ENCODE results near the gene LBHD2.

The LBHD2 gene

GRCh38 chr14:103137689-103138300 lies 53.8 kb downstream of the LBHD2 start:
- H3K27me3 ChIP-seq (ENCODE audit: control insufficient read depth in 3 of 3, insufficient read depth in 3 of 3, low read depth in 1 of 3, low read length in 3 of 3), result peaks cover 0 to 64% (median 9%) of the 10 kb centered on the region in 3 experiments
- H3K18ac ChIP-seq (ENCODE audit: low read length), result peak overlapping the region; percentile 90
- DNase-seq (ENCODE audit: low spot score), result no peak
- H2BK12ac ChIP-seq (ENCODE audit: low read length), result peak overlapping the region; percentile 89
- H3K79me1 ChIP-seq (ENCODE audit: low read depth, low read length), result no peaks in the 10 kb centered on the region
- no peak overlapping the region for H4K91ac ChIP-seq (ENCODE audit: low read depth, low read length, poor library complexity)
- H2AK5ac ChIP-seq (ENCODE audit: low read depth, low read length), result peak overlapping the region; percentile 82
- peak overlapping the region; percentile 86 for H4K8ac ChIP-seq (ENCODE audit: low read depth, low read length)
- peak overlapping the region; percentile 48 for H2BK120ac ChIP-seq (ENCODE audit: low read depth, low read length)
- peaks cover 0 to 9% of the 10 kb centered on the region in 2 donors for H3K36me3 ChIP-seq (replicated peaks in 1 of 2; ENCODE audit: control insufficient read depth in 2 of 2, insufficient read depth in 2 of 2, low read length in 2 of 2)
- no peak overlapping the region for H3K4me3 ChIP-seq (ENCODE audit: low read length in 2 of 2)
- peak overlapping the region; percentile 45 for H2BK5ac ChIP-seq (ENCODE audit: low read length)
- no peak overlapping the region for H3K4ac ChIP-seq (ENCODE audit: low read length)
- no peak overlapping the region for H3K27ac ChIP-seq (replicated peaks; ENCODE audit: low read length)
- peaks cover 0 to 3% of the 10 kb centered on the region in 2 donors for H3K9me3 ChIP-seq (replicated peaks in 1 of 2; ENCODE audit: control insufficient read depth in 2 of 2, insufficient read depth in 1 of 2, low read depth in 1 of 2, low read length in 2 of 2)
- no peak overlapping the region for H2AFZ ChIP-seq (ENCODE audit: low read length)
- peaks cover 3 to 10% of the 10 kb centered on the region in 2 donors for H3K4me1 ChIP-seq (ENCODE audit: control insufficient read depth in 2 of 2, insufficient read depth in 1 of 2, low read depth in 1 of 2, low read length in 2 of 2)
- peak overlapping the region; percentile 26 for H3K23ac ChIP-seq (ENCODE audit: low read depth, low read length, poor library complexity)
- no CpG with 5 or more reads among the region's 22 CpGs for WGBS, 2 donors (ENCODE audit: extremely low coverage in 2 of 2, insufficient read length in 2 of 2, insufficient replicate concordance in 1 of 2)
- H3K9ac ChIP-seq (ENCODE audit: low read depth, low read length, poor library complexity), result no peak overlapping the region
- H3K14ac ChIP-seq (ENCODE audit: low read length), result no peak overlapping the region
- H3K4me2 ChIP-seq (ENCODE audit: insufficient read depth, low read length, poor library complexity, severe bottlenecking), result peak overlapping the region; percentile 13
- peak overlapping the region; percentile 69 for H2BK15ac ChIP-seq (ENCODE audit: low read length)

- Histone ChIP-seq H3K4me2 (ENCODE audit: insufficient read depth, low read length, poor library complexity, severe bottlenecking) (peak overlapping the region; percentile 58), H3K18ac (ENCODE audit: low read length) (peak overlapping the region; percentile 90), H2BK12ac (ENCODE audit: low read length) (peak overlapping the region; percentile 89), H3K36me3 (replicated peaks in 1 of 2; ENCODE audit: control insufficient read depth in 2 of 2, insufficient read depth in 2 of 2, low read length in 2 of 2) (peaks cover 0 to 6% of the 10 kb centered on the region in 2 donors), H3K4ac (ENCODE audit: low read length) (no peak overlapping the region), H3K27ac (replicated peaks; ENCODE audit: low read length) (no peak overlapping the region), H3K14ac (ENCODE audit: low read length) (no peak overlapping the region), H3K79me1 (ENCODE audit: low read depth, low read length) (no peaks in the 10 kb centered on the region), H3K27me3 (ENCODE audit: control insufficient read depth in 3 of 3, insufficient read depth in 3 of 3, low read depth in 1 of 3, low read length in 3 of 3) (peaks cover 0 to 70% (median 9%) of the 10 kb centered on the region in 3 experiments), H3K9ac (ENCODE audit: low read depth, low read length, poor library complexity) (peak overlapping the region; percentile 38), H2AFZ (ENCODE audit: low read length) (peak overlapping the region; percentile 90), H3K9me3 (replicated peaks in 1 of 2; ENCODE audit: control insufficient read depth in 2 of 2, insufficient read depth in 1 of 2, low read depth in 1 of 2, low read length in 2 of 2) (no peaks in the 10 kb centered on the region), H4K91ac (ENCODE audit: low read depth, low read length, poor library complexity) (no peak overlapping the region), H3K23ac (ENCODE audit: low read depth, low read length, poor library complexity) (no peak overlapping the region), H3K4me3 (ENCODE audit: low read length in 2 of 2) (no peak overlapping the region), H2AK5ac (ENCODE audit: low read depth, low read length) (peak overlapping the region; percentile 82), H2BK120ac (ENCODE audit: low read depth, low read length) (peak overlapping the region; percentile 48), H2BK15ac (ENCODE audit: low read length) (peak overlapping the region; percentile 69), H3K4me1 (ENCODE audit: control insufficient read depth in 2 of 2, insufficient read depth in 1 of 2, low read depth in 1 of 2, low read length in 2 of 2) (peaks cover 3 to 13% of the 10 kb centered on the region in 2 donors), H4K8ac (ENCODE audit: low read depth, low read length) (peak overlapping the region; percentile 86), H2BK5ac (ENCODE audit: low read length) (peak overlapping the region; percentile 45)
- DNase-seq (ENCODE audit: low spot score), result no peak
- WGBS, 2 donors (ENCODE audit: extremely low coverage in 2 of 2, insufficient read length in 2 of 2, insufficient replicate concordance in 1 of 2), result no CpG with 5 or more reads among the region's 66 CpGs
Measured at GRCh38 chr14:103138301-103139131, 54.5 kb downstream of the LBHD2 start.

GRCh38 chr14:103139132-103140025 lies 55.4 kb downstream of the LBHD2 start:
- DNase-seq (ENCODE audit: low spot score), result no peak
- peaks cover 0 to 66% (median 9%) of the 10 kb centered on the region in 3 experiments for H3K27me3 ChIP-seq (ENCODE audit: control insufficient read depth in 3 of 3, insufficient read depth in 3 of 3, low read depth in 1 of 3, low read length in 3 of 3)
- H2BK5ac ChIP-seq (ENCODE audit: low read length), result peak overlapping the region; percentile 45
- no CpG with 5 or more reads among the region's 29 CpGs for WGBS, 2 donors (ENCODE audit: extremely low coverage in 2 of 2, insufficient read length in 2 of 2, insufficient replicate concordance in 1 of 2)
- peak overlapping the region; percentile 38 for H3K9ac ChIP-seq (ENCODE audit: low read depth, low read length, poor library complexity)
- no peak overlapping the region for H4K8ac ChIP-seq (ENCODE audit: low read depth, low read length)
- no peak overlapping the region for H2BK12ac ChIP-seq (ENCODE audit: low read length)
- no peak overlapping the region for H2BK15ac ChIP-seq (ENCODE audit: low read length)
- H2BK120ac ChIP-seq (ENCODE audit: low read depth, low read length), result no peak overlapping the region
- no peak overlapping the region for H3K27ac ChIP-seq (replicated peaks; ENCODE audit: low read length)
- no peaks in the 10 kb centered on the region for H3K79me1 ChIP-seq (ENCODE audit: low read depth, low read length)
- H3K14ac ChIP-seq (ENCODE audit: low read length), result no peak overlapping the region
- no peak overlapping the region for H2AK5ac ChIP-seq (ENCODE audit: low read depth, low read length)
- peak overlapping the region; percentile 90 for H2AFZ ChIP-seq (ENCODE audit: low read length)
- H3K9me3 ChIP-seq (replicated peaks in 1 of 2; ENCODE audit: control insufficient read depth in 2 of 2, insufficient read depth in 1 of 2, low read depth in 1 of 2, low read length in 2 of 2), result no peaks in the 10 kb centered on the region
- peak overlapping the region; percentile 90 for H3K18ac ChIP-seq (ENCODE audit: low read length)
- H3K4me3 ChIP-seq (ENCODE audit: low read length in 2 of 2), result no peak overlapping the region
- peaks cover 3 to 14% of the 10 kb centered on the region in 2 donors for H3K4me1 ChIP-seq (ENCODE audit: control insufficient read depth in 2 of 2, insufficient read depth in 1 of 2, low read depth in 1 of 2, low read length in 2 of 2)
- H3K36me3 ChIP-seq (replicated peaks in 1 of 2; ENCODE audit: control insufficient read depth in 2 of 2, insufficient read depth in 2 of 2, low read length in 2 of 2), result no peaks in the 10 kb centered on the region
- H4K91ac ChIP-seq (ENCODE audit: low read depth, low read length, poor library complexity), result no peak overlapping the region
- H3K4me2 ChIP-seq (ENCODE audit: insufficient read depth, low read length, poor library complexity, severe bottlenecking), result peak overlapping the region; percentile 58
- no peak overlapping the region for H3K4ac ChIP-seq (ENCODE audit: low read length)
- H3K23ac ChIP-seq (ENCODE audit: low read depth, low read length, poor library complexity), result no peak overlapping the region

Measured in neuronal stem cell (in vitro differentiated cells).